ENCODE results near the gene SMYD3. TPM values are rescaled to one million over a fixed set of nuclear protein-coding genes. Genes with fewer than 3 reads are reported as not detected.
A peak's percentile ranks its signal among the peaks of the same experiment; 100 is the strongest.

SMYD3 gene
- total and polyA plus RNA-seq, 2 of the 4 experiments (the other 2 are of a cell fraction), result 26.5 to 37.6 TPM

GRCh38 chr1:246492611-246493245 is 14.4 kb downstream of the SMYD3 start:
- Histone ChIP-seq H3K4me2 (ENCODE audit: low read depth, low read length) (no peak overlapping the region), H4K20me1 (ENCODE audit: insufficient read depth, low read length) (peaks cover 5% of the 10 kb centered on the region; the same call in 1 of the 2 replicates), H3K9me1 (ENCODE audit: insufficient read depth, low read length) (no peaks in the 10 kb centered on the region), H3K9me3 (ENCODE audit: control insufficient read depth, insufficient read depth, low read length) (no peaks in the 10 kb centered on the region), H2AK5ac (ENCODE audit: low read depth, low read length) (no peak overlapping the region), H3K27me3 (ENCODE audit: control insufficient read depth, insufficient read depth, low read length) (no peaks in the 10 kb centered on the region), H3K14ac (replicated peaks; ENCODE audit: low read depth, low read length) (no peak overlapping the region), H2BK20ac (ENCODE audit: low read depth, low read length) (no peak overlapping the region), H4K91ac (ENCODE audit: insufficient read depth, low read depth, low read length) (no peak overlapping the region), H3K4me3 (ENCODE audit: insufficient read depth, low read depth, low read length) (no peak overlapping the region), H4K5ac (ENCODE audit: low read depth, low read length) (no peak overlapping the region), H3K36me3 (ENCODE audit: control insufficient read depth, insufficient read depth, low read length) (no peaks in the 10 kb centered on the region), H3K18ac (ENCODE audit: low read depth, low read length) (no peak overlapping the region), H2BK15ac (ENCODE audit: low read depth, low read length) (no peak overlapping the region), H3K23ac (ENCODE audit: low read depth, low read length) (no peak overlapping the region), H3K9ac (ENCODE audit: low read depth, low read length) (no peak overlapping the region), H3K27ac (ENCODE audit: insufficient read depth, low read length) (no peak overlapping the region), H3K79me1 (ENCODE audit: low read depth in 1 of 2, low read length in 2 of 2) (peaks cover 4 to 21% of the 10 kb centered on the region in 2 experiments; a peak in 3 of 4 replicates), H3K4ac (ENCODE audit: low read depth, low read length) (no peak overlapping the region), H4K8ac (ENCODE audit: low read depth in 2 of 2, low read length in 2 of 2) (no peak overlapping the region), H2AFZ (replicated peaks; ENCODE audit: low read length, poor library complexity) (no peak overlapping the region), H2BK5ac (ENCODE audit: low read depth, low read length, poor library complexity, severe bottlenecking) (no peak overlapping the region), H2BK120ac (ENCODE audit: low read depth, low read length) (no peak overlapping the region), H2AK9ac (replicated peaks; ENCODE audit: low read depth, low read length, poor library complexity) (no peak overlapping the region), H3K4me1 (ENCODE audit: control insufficient read depth, insufficient read depth, low read length) (no peaks in the 10 kb centered on the region), H3K56ac (ENCODE audit: extremely low read depth, insufficient read depth, low read length) (no peak overlapping the region)
- ChIA-PET CTCF (interaction anchor here (0.6 to 1.4 kb wide), 8 partner anchors 9 to 1340 kb away, joined by 3 to 6 read pairs (median 4); no protein-coding TSS in a partner anchor), POLR2A (ENCODE audit: unreplicated experiment) (interaction anchor here (0.6 kb wide), 1 partner anchor 243 kb away, joined by 10 read pairs; no protein-coding TSS in a partner anchor)
- WGBS, 2 experiments (ENCODE audit: extremely low coverage in 2 of 2, insufficient read length in 1 of 2), result no CpG with 5 or more reads among the region's 3 CpGs
- dilution Hi-C loops (cut with HindIII; ENCODE audit: low sequenced_read_pairs, unreplicated experiment), result no loop called here
- peak; percentile 96 for ATAC-seq (ENCODE audit: low read depth)
- TF ChIP-seq RAD21 (IDR thresholded peaks at IDR 0.05; ENCODE audit: low read length) (peak; percentile 89), USF2 (IDR thresholded peaks at IDR 0.05; ENCODE audit: low read depth, low read length) (no peak), CEBPB (IDR thresholded peaks at IDR 0.05; ENCODE audit: low read depth, low read length) (no peak), SMC3 (IDR thresholded peaks at IDR 0.05; ENCODE audit: low read depth, low read length) (peak; percentile 80), CTCF (conservative IDR thresholded peaks at IDR 0.05; ENCODE audit: low read depth, low read length) (peak; percentile 95), NFE2L2 (IDR thresholded peaks at IDR 0.05; ENCODE audit: low read depth, low read length) (no peak), MXI1 (IDR thresholded peaks at IDR 0.05; ENCODE audit: borderline replicate concordance, low read depth, low read length) (no peak), RCOR1 (IDR thresholded peaks at IDR 0.05; ENCODE audit: insufficient replicate concordance, low read length) (no peak), MAZ (IDR thresholded peaks at IDR 0.05; ENCODE audit: borderline replicate concordance, low read depth, low read length) (no peak), BHLHE40 (IDR thresholded peaks at IDR 0.05; ENCODE audit: low read depth, low read length) (no peak)
- peak; percentile 79 for DNase-seq
- BruUV-seq (replicated peaks), result no TSS peak
- intact Hi-C loops (cut with micrococcal nuclease), result loop anchor here (1.0 to 2.0 kb wide), 3 partner anchors 480 to 1339 kb away; no protein-coding TSS in a partner anchor
- in situ Hi-C loops (cut with MboI; ENCODE audit: low sequenced_read_pairs), result loop anchor here (5.0 kb wide), 1 partner anchor 1335 kb away; no protein-coding TSS in a partner anchor
